Erythroblast (primary cell): ENCODE results near the gene TTC3.

Source experiments
- GATA1 ChIP-seq: IDR thresholded peaks from 2 replicates; pipeline ENCODE4 v1.6.1; 2011; ENCODE audit warnings: low read depth, mild to moderate bottlenecking, control low read depth, low read length, moderate library complexity
- POLR2A ChIP-seq: IDR thresholded peaks from 2 replicates; pipeline ENCODE4 v1.6.1; 2011; ENCODE audit warnings: mild to moderate bottlenecking, low read length

- TF ChIP-seq POLR2A (no peak), GATA1 (no peak)
Observed at GRCh38 chr21:37155186-37155585, 82.1 kb downstream of the TTC3 start.
